Loucy (cell line): ENCODE data around the gene DDX60.

ENCODE experiments used
- H2AFZ ChIP-seq: fragments of 200-600 bp; sonication (generic); 2 replicates; pipeline ENCODE4 v1.6.0; 2016; ENCODE audit warnings: antibody characterized with exemption, mild to moderate bottlenecking, low read length, moderate library complexity
- H3F3A ChIP-seq: fragments of 200-600 bp; 2 replicates; pipeline ENCODE4 v1.6.0; 2016; ENCODE audit warnings: antibody characterized with exemption, low read depth, mild to moderate bottlenecking
- H3K27me3 ChIP-seq: fragments of 200-600 bp; sonication (generic); 2 replicates; pipeline ENCODE4 v1.6.1; 2014; ENCODE audit warnings: low read length, mild to moderate bottlenecking; ENCODE audit not compliant: insufficient read depth, poor library complexity, severe bottlenecking
- H3K36me3 ChIP-seq: fragments of 200-600 bp; sonication (generic); 2 replicates; pipeline ENCODE4 v1.6.1; 2016; ENCODE audit warnings: low read length; ENCODE audit not compliant: insufficient read depth
- H3K4me1 ChIP-seq: fragments of 200-600 bp; sonication (generic); 2 replicates; pipeline ENCODE4 v1.5.1; 2014; ENCODE audit warnings: low read length, mild to moderate bottlenecking; ENCODE audit not compliant: insufficient read depth, poor library complexity, severe bottlenecking
- H3K4me2 ChIP-seq: fragments of 200-600 bp; sonication (generic); 2 replicates; pipeline ENCODE4 v1.6.0; 2014; ENCODE audit warnings: antibody characterized with exemption, low read length, low read depth, mild to moderate bottlenecking; ENCODE audit not compliant: poor library complexity, severe bottlenecking
- H3K4me3 ChIP-seq: fragments of 200-600 bp; sonication (generic); 2 replicates; pipeline ENCODE4 v1.5.1; 2014; ENCODE audit warnings: low read length, mild to moderate bottlenecking, mixed read lengths; ENCODE audit not compliant: poor library complexity, severe bottlenecking
- H3K79me2 ChIP-seq: fragments of 200-600 bp; sonication (generic); 2 replicates; pipeline ENCODE4 v1.6.1; 2014; ENCODE audit warnings: low read length; ENCODE audit not compliant: insufficient read depth
- H3K9ac ChIP-seq: fragments of 200-600 bp; sonication (generic); 2 replicates; pipeline ENCODE4 v1.6.0; 2014; ENCODE audit warnings: mild to moderate bottlenecking, low read depth, low read length, moderate library complexity; ENCODE audit not compliant: poor library complexity, severe bottlenecking
- H3K9me2 ChIP-seq: fragments of 200-600 bp; sonication (generic); replicated peaks from 2 replicates; pipeline ENCODE4 v1.6.1; 2016; ENCODE audit warnings: low read depth, low read length, mixed read lengths
- H3K9me3 ChIP-seq: fragments of 200-600 bp; sonication (generic); 2 replicates; pipeline ENCODE4 v1.6.1; 2014; ENCODE audit warnings: mild to moderate bottlenecking, antibody characterized with exemption, low read length, low read depth; ENCODE audit not compliant: insufficient read depth
- H4K20me1 ChIP-seq: fragments of 200-600 bp; sonication (generic); 2 replicates; pipeline ENCODE4 v1.6.0; 2014; ENCODE audit warnings: antibody characterized with exemption, low read length, mild to moderate bottlenecking; ENCODE audit not compliant: insufficient read depth, poor library complexity, severe bottlenecking
- EZH2phosphoT487 ChIP-seq: fragments of 200-600 bp; IDR thresholded peaks from 2 replicates; pipeline ENCODE4 v1.6.1; 2018; ENCODE audit warnings: antibody characterized with exemption, mild to moderate bottlenecking, moderate library complexity, borderline replicate concordance
- TF ChIP-seq, protein P1 (sequence below): fragments of 200-600 bp; sonication (generic); conservative IDR thresholded peaks from 2 replicates; pipeline ENCODE4 v1.5.1; 2014; ENCODE audit warnings: mild to moderate bottlenecking, antibody characterized with exemption, low read length

Gene DDX60

DNA sequence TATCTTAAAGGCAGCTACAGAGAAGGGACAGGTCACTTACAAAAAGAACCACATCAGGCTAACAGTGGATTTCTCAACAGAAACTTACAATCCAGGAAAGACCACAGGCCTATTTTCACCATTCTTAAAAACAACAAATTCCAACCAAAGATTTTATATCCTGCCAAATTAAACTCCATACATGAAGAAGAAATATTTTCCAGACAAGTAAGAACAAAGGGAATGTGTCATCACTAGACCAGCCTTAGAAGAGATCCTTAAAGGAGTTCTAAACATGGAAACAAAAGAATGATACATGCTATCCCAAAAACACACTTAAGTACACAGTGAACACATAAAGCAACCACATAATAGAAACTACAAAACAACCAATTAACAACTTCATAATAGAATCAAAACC, 120.6 kb downstream of the DDX60 start:
- TF ChIP-seq, protein P1, sequence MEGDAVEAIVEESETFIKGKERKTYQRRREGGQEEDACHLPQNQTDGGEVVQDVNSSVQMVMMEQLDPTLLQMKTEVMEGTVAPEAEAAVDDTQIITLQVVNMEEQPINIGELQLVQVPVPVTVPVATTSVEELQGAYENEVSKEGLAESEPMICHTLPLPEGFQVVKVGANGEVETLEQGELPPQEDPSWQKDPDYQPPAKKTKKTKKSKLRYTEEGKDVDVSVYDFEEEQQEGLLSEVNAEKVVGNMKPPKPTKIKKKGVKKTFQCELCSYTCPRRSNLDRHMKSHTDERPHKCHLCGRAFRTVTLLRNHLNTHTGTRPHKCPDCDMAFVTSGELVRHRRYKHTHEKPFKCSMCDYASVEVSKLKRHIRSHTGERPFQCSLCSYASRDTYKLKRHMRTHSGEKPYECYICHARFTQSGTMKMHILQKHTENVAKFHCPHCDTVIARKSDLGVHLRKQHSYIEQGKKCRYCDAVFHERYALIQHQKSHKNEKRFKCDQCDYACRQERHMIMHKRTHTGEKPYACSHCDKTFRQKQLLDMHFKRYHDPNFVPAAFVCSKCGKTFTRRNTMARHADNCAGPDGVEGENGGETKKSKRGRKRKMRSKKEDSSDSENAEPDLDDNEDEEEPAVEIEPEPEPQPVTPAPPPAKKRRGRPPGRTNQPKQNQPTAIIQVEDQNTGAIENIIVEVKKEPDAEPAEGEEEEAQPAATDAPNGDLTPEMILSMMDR = no peak
- TF ChIP-seq EZH2phosphoT487 = no peak
- H2AFZ ChIP-seq = no peak overlapping the region
- no peak overlapping the region for H3K9ac ChIP-seq
- H4K20me1 ChIP-seq = no peaks in the 10 kb centered on the region
- peaks cover 5% of the 10 kb centered on the region; the same call in 1 of the 2 replicates for H3K9me3 ChIP-seq
- H3F3A ChIP-seq = no peaks in the 10 kb centered on the region
- no peak overlapping the region for H3K4me3 ChIP-seq
- no peaks in the 10 kb centered on the region for H3K4me1 ChIP-seq
- no peak overlapping the region for H3K4me2 ChIP-seq
- H3K36me3 ChIP-seq = no peaks in the 10 kb centered on the region
- no peaks in the 10 kb centered on the region for H3K9me2 ChIP-seq
- no peaks in the 10 kb centered on the region for H3K27me3 ChIP-seq
- no peaks in the 10 kb centered on the region for H3K79me2 ChIP-seq

DNA sequence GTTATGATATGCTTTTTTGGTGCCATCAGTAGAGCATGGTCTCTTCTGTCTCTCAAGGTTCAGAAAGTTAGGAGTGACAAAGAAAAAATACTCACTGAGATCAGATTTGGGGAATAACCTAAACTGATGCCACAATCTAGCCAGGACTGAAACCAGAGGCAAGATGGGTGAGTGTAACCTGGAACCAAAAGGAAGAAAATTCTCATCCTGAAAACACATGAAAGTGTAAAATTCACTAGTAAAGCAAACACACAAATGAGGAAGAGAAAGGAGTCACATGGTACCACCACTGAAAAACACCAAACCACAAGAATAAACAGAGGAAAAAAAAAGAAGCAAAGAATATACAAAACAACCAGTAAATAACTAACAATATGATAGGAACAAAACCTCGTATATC, 129.8 kb downstream of the DDX60 start:
- Histone ChIP-seq H4K20me1 (no peaks in the 10 kb centered on the region), H3K4me1 (no peaks in the 10 kb centered on the region), H3K9me3 (no peaks in the 10 kb centered on the region), H3K9ac (no peak overlapping the region), H3K4me3 (no peak overlapping the region), H3F3A (no peaks in the 10 kb centered on the region), H3K4me2 (no peak overlapping the region), H3K79me2 (no peaks in the 10 kb centered on the region), H3K27me3 (no peaks in the 10 kb centered on the region), H2AFZ (no peak overlapping the region), H3K36me3 (no peaks in the 10 kb centered on the region), H3K9me2 (no peaks in the 10 kb centered on the region)
- TF ChIP-seq EZH2phosphoT487 = no peak
- TF ChIP-seq, protein P1 = no peak

DNA sequence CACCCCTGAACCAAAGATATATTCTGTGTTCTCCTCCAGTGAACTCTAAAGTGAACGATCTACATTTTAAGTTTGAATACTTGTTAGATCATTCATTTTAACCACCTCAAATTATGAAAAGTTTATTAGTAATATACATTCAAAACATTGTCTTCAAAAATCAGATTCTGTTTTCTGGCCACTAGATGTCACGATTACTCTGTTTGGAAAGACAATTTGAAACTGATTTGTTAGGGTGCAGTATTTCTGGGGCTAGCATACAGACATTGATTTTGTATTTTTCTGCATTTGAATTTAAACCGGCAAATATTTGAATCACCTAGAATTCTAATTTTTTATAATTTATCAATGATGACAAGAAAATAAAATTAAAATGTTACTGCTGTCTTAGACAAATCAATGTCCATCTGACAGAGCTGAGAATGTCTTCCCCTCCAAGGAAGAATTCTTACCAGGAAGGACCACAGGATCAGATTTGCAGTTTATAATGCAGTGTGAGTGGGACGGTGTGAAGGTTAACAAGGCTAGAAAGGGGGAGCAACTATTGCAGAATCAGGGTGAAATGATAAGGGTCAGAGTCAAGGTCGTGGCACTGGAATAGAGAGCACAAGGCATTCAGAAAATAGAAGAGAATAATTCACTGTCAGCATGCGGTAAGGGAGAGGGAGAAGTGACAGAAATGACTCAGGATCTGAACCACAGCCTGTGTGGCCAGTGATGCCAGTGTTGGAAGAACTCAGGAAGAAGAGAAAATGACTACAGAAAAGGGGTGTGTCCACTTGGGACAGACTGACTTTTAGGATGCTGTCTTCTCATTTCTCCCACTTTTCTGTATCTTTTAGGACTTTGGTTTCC, 134.6 kb downstream of the DDX60 start:
- Histone ChIP-seq H3K4me3 (no peak overlapping the region), H2AFZ (no peak overlapping the region), H3K9me3 (no peaks in the 10 kb centered on the region), H3K36me3 (no peaks in the 10 kb centered on the region), H3K9me2 (no peaks in the 10 kb centered on the region), H3K4me2 (no peak overlapping the region), H3K79me2 (no peaks in the 10 kb centered on the region), H3K4me1 (no peaks in the 10 kb centered on the region), H3K9ac (no peak overlapping the region), H3K27me3 (no peaks in the 10 kb centered on the region), H4K20me1 (no peaks in the 10 kb centered on the region), H3F3A (no peaks in the 10 kb centered on the region)
- TF ChIP-seq, protein P1 = peak; percentile 82
- no peak for TF ChIP-seq EZH2phosphoT487
